Ramos (cell line): ENCODE results near the gene KRTAP3-1.
"Not testable (repeated sequence)": the region's sequence is repeated elsewhere in the genome, so short reads cannot be mapped to it uniquely, and the experiment has no call there.

ENCODE experiments used
- in situ Hi-C: fragments of 300-500 bp; cut with MboI; formaldehyde crosslinking; loops from one replicate; pipeline ENCODE4 v1.14.3; 2022; ENCODE audit warnings: low sequenced_read_pairs; ENCODE audit not compliant: unreplicated experiment

The KRTAP3-1 gene

DNA sequence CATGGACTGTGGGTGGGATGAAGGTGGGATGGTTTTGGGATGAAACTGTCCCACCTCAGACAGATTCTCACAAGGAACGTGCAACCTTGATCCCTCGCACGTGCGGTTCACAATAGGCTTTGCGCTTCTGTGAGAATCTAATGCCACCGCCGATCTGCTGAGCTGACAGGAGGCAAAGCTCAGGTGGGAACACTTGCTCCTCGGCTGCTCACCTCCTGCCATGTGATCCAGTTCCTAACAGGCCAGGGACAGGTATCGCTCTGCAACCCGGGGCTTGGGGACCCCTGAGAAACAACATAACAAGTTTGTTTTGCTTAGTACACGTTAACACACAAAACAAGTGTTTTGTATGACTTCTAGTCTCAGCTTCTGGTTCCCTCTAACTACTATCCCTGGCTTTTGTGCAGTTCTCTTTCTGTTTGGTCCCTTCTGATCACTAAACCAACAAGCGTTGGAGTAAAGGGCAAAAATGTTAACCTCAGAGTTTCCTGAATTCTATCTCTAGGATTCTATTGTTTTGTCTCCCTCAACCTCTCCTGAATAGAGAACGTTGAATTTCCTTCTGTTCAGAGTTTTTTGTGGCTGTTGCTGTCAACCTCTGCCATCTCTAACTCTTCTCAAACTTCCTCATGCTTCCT, 7.8 kb upstream of the KRTAP3-1 start:
- in situ Hi-C loops: no loop called here

DNA sequence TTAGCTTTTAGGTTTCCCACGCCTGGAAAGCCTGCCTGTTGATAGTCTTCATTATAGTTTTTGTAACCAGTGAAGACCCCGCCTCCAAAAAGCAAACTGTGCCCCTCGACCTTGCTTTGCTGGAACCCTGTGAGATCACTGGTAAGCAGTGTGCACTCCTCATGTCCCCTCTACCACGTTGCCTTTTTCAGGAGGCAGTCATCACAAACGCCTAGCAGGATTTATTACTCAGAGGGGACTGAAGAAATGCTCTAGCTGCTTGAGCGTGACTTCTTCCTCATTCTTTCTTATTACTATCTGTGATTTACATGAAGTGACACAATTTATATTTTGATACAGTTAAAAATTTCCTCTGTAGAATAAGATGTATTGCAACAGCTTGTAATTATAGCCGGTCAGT, 6.5 kb upstream of the KRTAP3-1 start:
- in situ Hi-C loops: no loop called here

DNA sequence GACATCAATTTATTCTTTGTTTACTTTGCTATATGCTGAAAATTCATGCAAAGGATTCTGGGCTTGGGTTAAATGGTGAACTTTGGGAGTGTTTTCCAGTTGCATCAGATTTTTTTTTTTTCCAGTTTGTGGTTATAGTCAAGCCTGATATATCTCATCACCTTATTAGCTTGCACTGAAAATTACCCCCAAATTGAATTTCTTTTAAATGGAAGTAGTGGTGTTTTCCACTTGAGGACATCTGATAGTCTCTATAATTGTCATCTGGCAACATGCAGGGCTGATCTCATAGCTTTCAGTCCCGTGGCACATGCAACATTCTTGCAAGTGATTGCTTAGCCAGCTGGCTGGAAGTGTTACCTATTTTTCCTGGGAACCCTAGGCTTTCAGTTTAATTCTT, 4.7 kb upstream of the KRTAP3-1 start:
- in situ Hi-C loops: no loop called here

DNA sequence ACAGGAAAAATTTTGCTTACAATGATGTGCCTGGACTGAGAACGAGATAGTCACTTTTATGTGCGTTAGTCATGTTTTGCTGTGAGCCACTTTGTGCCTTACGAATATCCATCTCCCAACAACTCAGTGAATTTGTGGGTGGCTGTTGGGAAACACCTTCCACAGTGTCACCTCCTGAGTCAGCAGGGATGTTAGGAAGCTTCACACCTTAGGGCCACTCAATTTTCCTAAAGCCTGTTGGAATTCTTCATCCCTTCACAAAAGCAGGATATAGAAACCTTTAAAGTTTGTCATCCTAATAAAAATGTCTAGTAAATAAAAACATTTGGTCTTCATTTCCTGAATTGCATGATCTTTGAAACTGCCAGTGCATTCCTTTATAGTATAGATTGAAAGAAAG, 4.3 kb upstream of the KRTAP3-1 start:
- in situ Hi-C loops: no loop called here

DNA sequence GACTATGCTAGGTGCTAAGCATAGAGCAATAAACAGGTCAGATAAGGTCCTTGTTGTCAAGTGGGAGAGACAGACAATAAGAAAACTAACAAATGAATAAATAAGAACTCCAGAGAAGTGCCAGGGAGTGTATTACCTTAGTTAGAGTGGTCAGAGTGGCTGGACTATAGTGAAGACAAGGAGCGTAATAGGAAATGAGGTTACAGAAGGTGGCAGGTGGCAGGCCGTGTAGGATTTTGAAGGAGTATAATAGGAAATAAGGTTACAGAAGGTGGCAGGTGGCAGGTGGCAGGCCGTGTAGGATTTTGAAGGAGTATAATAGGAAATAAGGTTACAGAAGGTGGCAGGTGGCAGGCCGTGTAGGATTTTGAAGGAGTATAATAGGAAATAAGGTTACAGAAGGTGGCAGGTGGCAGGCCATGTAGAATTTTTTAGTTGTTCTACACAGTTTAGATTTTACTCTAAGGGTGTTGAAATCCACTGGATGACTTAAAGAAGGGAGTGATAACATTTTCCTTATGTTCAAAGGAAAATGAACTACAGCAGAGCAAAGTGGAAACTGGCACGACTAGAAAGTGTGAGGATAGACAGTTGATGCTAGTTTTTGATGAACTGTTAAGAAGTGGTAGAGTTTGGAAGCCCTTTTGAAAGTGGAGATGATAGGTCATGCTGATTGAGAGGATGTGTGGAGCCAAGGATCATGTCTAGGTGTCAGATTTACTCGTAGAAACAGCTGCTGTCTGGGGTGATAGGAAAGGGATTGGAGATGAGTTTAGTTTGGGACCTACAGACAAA, 3.6 kb upstream of the KRTAP3-1 start:
- in situ Hi-C loops: no loop called here

DNA sequence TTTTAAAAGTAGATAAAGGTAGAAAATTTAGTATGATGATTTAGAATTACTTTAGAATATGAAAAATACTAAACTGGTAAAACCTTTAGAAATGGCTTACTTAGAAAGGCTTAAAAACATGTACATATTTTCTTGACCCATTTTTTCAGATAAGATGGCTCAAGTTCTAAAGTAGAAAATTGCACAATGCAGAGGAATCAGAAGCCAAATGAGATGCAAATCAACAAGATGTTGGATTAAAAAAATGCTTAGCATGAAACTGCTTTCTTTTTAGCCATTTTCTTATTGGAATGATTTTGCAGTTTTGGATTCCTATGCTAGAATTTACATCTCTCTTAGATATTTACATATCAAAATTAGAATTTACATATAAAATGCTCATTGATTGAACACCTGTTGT, 1.5 kb upstream of the KRTAP3-1 start:
- in situ Hi-C loops: no loop called here

DNA sequence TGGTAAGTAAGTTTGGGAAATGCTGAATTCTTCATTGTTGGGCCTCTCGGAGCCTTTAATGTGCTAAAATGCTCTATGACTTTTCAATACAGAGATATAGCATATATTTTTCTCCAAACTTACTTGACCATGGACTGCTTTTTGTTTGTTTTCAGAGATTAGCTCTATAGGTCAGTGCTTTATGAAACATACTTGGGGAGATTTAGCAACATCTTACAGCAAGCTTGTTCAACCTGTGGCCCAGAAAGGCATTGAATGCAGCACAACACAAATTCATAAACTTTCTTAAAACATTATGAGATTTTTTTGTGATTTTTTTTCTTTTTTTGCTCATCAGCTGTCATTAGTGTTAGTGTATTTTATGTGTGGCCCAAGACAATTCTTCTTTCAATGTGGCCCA, 1.0 kb upstream of the KRTAP3-1 start:
- in situ Hi-C loops: no loop called here

DNA sequence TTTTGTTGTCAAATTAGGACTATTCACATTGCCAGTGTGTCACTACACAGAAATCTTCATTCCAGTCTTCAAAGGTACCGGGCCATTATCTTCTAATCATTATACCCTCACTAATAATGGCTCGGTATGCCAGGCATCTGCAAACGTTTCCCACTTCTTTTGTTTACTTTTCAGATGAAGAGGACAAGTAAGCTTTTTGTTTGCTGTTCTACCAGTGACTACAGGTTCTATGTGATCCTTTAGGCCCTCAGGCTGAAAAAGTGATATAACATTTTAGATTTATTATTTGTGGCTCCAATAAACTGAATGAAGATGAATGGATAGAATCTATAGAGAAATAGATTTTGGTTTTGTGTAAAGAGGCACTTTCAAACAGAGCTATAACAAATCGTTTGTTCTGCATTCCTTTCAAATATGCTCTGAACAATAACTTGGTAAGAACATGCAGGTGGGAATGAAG, 403 bp upstream of the KRTAP3-1 start:
- in situ Hi-C loops: no loop called here

DNA sequence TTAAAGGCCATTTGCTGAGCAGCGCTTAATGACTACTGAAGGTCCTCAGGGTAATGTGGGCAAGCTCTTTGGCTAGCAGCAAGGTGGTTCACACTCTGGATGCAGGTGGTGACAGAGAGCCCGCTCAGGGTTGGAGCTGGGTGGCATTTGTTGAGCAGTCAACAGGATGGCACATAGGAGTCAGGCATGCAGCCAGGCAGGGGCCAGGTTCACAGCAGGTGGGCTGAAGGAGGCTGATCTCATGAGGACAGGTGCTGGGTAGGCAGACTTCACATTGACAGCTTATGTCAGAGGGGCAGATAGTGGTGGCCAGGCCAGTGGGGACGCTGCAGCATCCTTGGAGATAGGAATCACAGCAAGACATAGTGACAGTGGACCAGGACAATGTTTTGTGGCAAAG, 4.5 kb downstream of the KRTAP3-1 start:
- in situ Hi-C loops: no loop called here

DNA sequence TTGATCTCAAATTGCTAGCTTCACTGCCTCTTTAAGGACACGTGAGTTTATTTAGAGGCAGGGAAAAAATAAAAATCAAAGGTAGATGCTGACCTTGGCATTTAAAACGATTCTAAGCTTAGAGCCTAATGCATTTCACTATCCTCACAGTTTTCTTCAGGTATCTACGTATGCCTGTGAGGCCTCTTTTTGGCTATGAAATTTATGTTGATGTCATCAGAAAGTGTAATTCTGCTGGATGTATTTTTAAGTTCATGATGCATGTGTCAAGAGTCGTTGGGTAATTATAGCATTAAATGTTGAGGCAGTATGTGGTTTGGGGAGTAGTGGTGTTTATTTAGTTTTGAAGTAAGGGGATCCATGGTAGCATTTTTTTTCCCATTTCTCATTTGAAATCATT, 5.0 kb downstream of the KRTAP3-1 start:
- in situ Hi-C loops: no loop called here

DNA sequence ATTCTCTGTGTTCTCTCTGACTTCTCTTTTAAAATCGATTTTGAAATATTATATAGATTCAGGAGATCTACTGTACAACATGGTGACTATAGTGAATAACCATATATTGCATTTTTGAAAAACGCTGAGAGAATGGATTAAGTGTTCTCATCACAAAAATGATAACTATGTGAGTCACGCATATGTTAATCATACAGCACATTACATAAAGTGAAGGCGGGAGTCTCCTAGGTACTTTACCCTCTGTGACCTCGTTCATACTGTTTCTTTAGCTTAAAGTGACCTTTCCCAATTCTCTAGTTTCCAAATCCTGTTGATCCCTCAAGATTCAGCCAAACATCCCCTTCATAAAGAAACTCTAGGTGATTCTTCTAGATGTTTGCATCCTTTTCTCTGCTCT, 6.1 kb downstream of the KRTAP3-1 start:
- in situ Hi-C loops: no loop called here

DNA sequence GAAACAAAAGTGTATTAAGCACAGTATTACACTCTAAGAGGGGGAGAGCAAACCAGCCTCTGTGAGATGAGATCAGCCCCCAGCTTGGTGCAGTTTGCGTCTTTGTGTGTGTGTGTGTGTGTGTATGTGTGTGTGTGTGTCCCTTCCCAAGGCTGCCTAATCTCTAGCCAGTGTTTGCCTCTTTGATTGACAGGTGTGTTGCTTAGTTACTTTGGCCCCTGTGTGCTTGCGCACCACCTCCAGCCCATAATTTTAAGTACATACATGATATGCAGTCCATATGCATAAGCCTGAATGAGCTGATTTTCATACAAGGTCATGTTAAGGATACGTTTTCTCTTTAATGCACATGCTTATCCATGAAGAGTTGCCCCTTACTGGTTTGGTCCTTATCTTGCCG, 7.1 kb downstream of the KRTAP3-1 start:
- in situ Hi-C loops: no loop called here

DNA sequence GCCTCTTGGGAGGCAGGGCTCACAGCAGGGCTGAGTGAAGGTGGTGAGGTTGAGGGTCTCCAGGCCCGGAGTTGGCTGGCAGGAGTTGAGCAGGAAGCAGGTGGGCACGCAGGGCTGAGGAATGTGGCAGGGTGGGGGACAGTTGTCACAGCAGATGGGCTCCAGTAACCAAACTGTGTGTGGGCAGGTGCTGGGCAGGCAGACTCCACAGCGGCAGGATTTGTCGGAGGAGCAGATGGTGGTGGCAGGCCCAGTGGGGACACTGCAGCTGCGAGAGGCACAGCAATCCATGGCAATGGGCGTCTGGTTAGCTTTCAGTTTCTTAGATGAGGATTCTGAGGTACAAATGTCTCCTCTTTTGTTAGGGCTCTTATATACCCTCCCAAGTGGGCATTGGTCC, 9.4 kb downstream of the KRTAP3-1 start, which contains the start of gene KRTAP3-2:
Gene KRTAP3-2, minus strand, starts transcription at position 344 of the 400 bp plus-strand sequence. Its CDS starts 53 bp downstream, at position 291.
- in situ Hi-C loops: not testable (repeated sequence)

DNA sequence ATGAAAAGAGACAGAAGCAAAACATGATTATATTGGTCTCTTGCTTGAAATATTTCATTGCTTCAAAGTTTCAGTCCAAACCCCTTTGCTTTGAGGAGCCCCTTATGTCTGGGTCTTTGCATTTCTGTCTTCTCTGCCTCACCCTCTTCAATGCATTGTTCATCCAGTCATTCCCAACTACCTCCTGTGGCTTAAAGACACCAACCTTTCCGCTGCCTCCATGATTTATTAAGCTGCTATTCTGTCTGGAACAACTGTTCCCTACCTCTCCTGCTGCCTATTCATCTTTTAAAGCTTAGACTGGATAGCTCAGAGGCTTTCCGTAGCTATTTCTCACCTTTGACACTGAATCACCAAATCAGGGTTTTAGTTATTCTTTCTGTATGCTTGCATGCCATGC, 11.6 kb downstream of the KRTAP3-1 start:
- in situ Hi-C loops: no loop called here

DNA sequence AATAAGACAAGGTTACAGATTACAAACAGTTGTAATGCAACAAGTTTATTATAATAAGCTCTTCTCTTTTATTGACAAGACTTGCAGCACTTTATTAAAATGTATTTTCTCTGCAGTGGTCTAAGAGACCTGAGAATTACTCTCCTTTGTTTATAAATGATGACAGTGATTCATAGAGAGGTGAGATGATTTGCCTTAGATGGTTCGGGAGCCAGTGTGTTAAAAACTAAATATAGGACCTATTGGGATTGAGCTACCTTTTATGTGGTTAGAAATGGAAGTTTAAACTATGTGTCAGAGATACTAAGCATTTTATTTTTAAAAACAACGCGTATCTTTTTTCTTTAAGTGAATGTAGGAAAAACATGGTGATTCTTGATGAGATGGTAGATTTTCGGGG, 12.1 kb downstream of the KRTAP3-1 start:
- in situ Hi-C loops: no loop called here

DNA sequence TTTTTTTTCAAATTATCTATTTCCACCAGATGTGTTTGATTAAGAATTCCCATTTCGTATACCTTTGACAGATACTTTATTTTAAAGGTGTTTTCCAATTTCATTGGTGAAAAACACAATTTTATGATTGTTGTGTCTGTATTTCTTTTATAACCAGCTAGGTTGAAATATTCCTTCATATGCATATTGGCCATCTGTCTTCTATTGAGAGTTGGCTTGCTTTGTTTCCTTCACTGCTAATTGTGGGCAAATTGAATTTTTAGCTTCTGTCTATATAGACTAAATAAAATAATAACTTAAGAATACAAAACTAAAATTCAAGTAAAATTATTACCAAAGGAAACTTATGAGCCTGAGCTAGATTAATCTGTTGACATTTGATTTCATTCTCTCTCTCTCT, 13.8 kb downstream of the KRTAP3-1 start:
- in situ Hi-C loops: no loop called here

DNA sequence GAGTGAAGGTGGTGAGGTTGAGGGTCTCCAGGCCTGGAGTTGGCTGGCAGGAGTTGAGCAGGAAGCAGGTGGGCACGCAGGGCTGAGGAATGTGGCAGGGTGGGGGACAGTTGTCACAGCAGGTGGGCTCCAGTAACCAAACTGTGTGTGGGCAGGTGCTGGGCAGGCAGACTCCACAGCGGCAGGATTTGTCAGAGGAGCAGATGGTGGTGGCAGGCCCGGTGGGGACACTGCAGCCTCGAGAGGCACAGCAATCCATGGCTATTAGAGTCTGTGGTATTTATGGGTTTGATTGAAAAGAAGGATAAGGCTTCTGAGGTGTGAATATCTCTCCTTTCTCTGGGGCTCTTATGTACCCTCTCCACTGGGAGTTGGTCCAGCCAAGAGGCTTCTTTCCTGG, 15.1 kb downstream of the KRTAP3-1 start, which contains the start of gene KRTAP3-3:
Gene KRTAP3-3, minus strand, starts transcription at position 326 of the 400 bp plus-strand sequence. Its CDS starts 67 bp downstream, at position 259.
- in situ Hi-C loops: no loop called here

DNA sequence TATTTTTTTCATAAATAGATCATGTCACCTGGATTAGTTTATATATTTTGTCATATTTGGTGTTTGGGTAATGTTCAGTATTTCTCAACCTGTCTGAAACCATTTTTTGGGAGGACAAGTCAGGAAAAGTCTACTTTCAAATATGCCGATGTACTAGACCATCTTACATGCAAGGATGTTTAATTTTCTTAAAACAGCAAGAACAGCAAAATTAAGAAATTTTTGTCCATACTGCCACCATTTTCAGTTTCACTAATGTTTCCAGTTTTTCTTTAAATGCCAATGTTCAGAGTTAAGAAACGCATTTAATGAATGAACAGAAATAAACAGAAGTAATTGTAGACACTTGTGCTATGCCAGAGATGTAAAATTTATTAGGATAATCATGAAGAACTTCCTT, 15.8 kb downstream of the KRTAP3-1 start:
- in situ Hi-C loops: no loop called here

DNA sequence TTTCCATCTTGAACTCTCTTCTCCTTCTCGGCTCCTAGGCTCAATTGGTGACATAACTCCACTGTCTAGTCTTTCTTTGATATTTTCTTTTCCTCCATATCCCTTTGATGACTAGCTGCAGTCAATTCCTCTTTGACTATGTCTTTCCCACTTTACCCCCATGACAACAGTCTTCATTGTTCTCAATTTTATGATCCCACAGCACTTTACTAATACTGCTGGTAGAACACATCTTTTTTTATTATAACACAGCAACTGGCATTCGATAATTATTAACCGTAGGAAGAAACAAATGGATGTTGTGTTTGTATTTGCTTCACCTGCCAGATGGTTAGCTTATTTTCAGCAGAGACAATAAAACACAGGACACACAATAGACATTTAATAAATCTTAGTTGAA, 16.3 kb downstream of the KRTAP3-1 start:
- in situ Hi-C loops: no loop called here

DNA sequence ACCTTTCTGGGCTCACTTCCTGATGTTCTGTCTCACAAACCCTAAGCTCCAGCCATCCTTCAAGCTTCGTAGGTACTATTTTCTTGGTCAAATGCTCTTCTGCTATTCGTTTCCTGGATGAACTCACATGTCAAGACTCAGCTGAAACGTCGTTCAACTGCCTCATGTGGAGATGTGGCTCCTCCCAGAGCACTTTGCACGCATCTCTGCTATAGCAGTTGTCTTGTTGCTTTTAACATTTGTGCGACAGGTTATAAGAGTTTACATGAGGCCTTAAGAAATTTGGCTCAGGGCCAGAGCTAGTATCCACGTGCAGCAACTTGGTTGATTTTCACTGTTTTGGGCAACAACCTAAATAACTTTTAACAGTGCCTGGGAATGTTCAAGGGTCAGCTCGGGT, 22.0 kb downstream of the KRTAP3-1 start:
- in situ Hi-C loops: no loop called here

DNA sequence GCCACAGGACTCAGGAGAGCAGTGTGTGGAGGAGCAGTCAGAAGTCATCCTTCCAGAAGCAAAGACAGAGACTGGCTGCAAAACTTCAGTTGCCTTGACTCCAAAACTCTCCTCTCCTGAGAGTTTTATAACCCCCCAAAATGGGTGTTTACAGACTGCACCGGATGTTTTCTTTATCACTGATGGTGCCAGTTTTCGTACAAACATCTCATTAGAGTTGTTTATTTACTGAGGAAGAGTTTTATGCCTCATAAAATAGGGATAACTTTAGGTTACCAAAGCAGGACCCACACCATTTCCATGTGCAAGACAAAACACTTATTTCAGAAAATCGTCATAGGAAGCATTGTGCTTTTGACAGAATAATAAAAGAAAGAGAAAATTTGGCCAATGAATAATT, 24.7 kb downstream of the KRTAP3-1 start, which contains the start of gene KRT40:
Gene KRT40, minus strand, starts transcription at position 101 of the 400 bp plus-strand sequence. Its CDS starts 53 bp downstream, at position 48.
- in situ Hi-C loops: no loop called here

DNA sequence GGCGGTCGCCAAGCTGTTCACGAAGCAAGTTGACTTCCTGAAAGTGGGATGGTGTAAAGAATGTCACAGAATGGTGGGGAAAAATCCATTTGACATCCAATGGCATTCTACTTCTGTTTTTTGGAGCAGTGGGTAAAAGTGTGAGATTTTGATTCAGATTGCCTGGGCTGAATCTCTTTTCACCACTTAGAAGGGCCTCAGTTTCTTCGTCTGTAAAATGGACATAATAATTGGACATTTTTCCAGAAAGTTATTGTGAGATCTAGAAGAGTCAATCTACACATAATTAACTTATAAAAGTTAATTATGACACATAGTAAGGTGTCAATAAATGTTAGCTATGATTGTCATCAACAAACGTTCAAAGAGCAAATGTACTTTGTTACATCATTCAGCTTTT, 27.8 kb downstream of the KRTAP3-1 start:
- in situ Hi-C loops: no loop called here
